Astrocyte (in vitro differentiated cells and primary cell): ENCODE measurements around the gene CERS5. TPM values are rescaled to one million over a fixed set of nuclear protein-coding genes. Genes with fewer than 3 reads are reported as not detected.

Experiments used
- DNase-seq: peaks from one replicate; pipeline ENCODE4 v3.0.0-alpha.2; 2010; ENCODE audit warnings: low read depth
- FAIRE-seq: peaks from 2 replicates; lab custom pipeline; 2011; peaks lifted over from hg19 to GRCh38; lab: Jason Lieb, UNC
- H2AFZ ChIP-seq: 2 replicates; pipeline ENCODE4 v1.6.0; 2012; ENCODE audit warnings: low read depth, low read length, inconsistent platforms
- H3K27ac ChIP-seq: 2 replicates; pipeline ENCODE4 v1.5.1; 2011; ENCODE audit warnings: low read depth, low read length, inconsistent platforms
- H3K27me3 ChIP-seq: 2 replicates; pipeline ENCODE4 v1.6.0; 2011; ENCODE audit warnings: low read length, inconsistent platforms; ENCODE audit not compliant: insufficient read depth
- H3K36me3 ChIP-seq: 2 replicates; pipeline ENCODE4 v1.5.1; 2011; ENCODE audit warnings: low read length, inconsistent platforms; ENCODE audit not compliant: insufficient read depth
- H3K4me1 ChIP-seq: 2 replicates; pipeline ENCODE4 v1.5.1; 2011; ENCODE audit warnings: low read length, inconsistent platforms; ENCODE audit not compliant: insufficient read depth
- H3K4me2 ChIP-seq: 2 replicates; pipeline ENCODE4 v1.6.0; 2012; ENCODE audit warnings: low read length, inconsistent platforms
- H3K4me3 ChIP-seq: 2 replicates; pipeline ENCODE4 v1.5.1; 2011; ENCODE audit warnings: low read depth, mild to moderate bottlenecking, low read length, inconsistent platforms; ENCODE audit not compliant: insufficient read depth
- H3K79me2 ChIP-seq: 2 replicates; pipeline ENCODE4 v1.6.0; 2012; ENCODE audit warnings: mild to moderate bottlenecking, low read length, inconsistent platforms; ENCODE audit not compliant: insufficient read depth
- H3K9ac ChIP-seq: 2 replicates; pipeline ENCODE4 v1.6.0; 2012; ENCODE audit warnings: mild to moderate bottlenecking, low read length, inconsistent platforms
- H3K9me3 ChIP-seq: 2 replicates; pipeline ENCODE4 v1.5.1; 2012; ENCODE audit warnings: low read depth, mild to moderate bottlenecking, low read length, inconsistent platforms; ENCODE audit not compliant: insufficient read depth
- H4K20me1 ChIP-seq: 2 replicates; pipeline ENCODE4 v1.6.0; 2012; ENCODE audit warnings: low read length, inconsistent platforms; ENCODE audit not compliant: insufficient read depth
- H3K27ac Mint-ChIP-seq: one replicate; pipeline ENCODE4 v1.8.0; 2021; ENCODE audit warnings: mild to moderate bottlenecking, mixed read lengths; ENCODE audit not compliant: unreplicated experiment
- H3K27me3 Mint-ChIP-seq: one replicate; pipeline ENCODE4 v1.8.0; 2021; ENCODE audit warnings: low read depth, mixed read lengths; ENCODE audit not compliant: unreplicated experiment
- H3K36me3 Mint-ChIP-seq: one replicate; pipeline ENCODE4 v1.8.0; 2021; ENCODE audit warnings: low read depth, mixed read lengths; ENCODE audit not compliant: unreplicated experiment
- H3K4me1 Mint-ChIP-seq: one replicate; pipeline ENCODE4 v1.8.0; 2021; ENCODE audit warnings: low read depth, mixed read lengths; ENCODE audit not compliant: unreplicated experiment
- H3K4me3 Mint-ChIP-seq: one replicate; pipeline ENCODE4 v1.8.0; 2021; ENCODE audit warnings: mild to moderate bottlenecking, moderate library complexity, mixed read lengths; ENCODE audit not compliant: unreplicated experiment
- H3K9me3 Mint-ChIP-seq: one replicate; pipeline ENCODE4 v1.8.0; 2021; ENCODE audit warnings: mild to moderate bottlenecking, mixed read lengths; ENCODE audit not compliant: unreplicated experiment
- EZH2 ChIP-seq: IDR thresholded peaks from 2 replicates; pipeline ENCODE4 v1.6.1; 2012; ENCODE audit warnings: mild to moderate bottlenecking, low read length, inconsistent platforms; ENCODE audit not compliant: insufficient read depth
- total RNA-seq: library from RNA; stranded (reverse); gene quantifications from 2 replicates; pipeline ENCODE4 v1.2.1, GENCODE V29; 2021
- TF ChIP-seq, protein P1 (sequence below): IDR thresholded peaks from 2 replicates; pipeline ENCODE4 v1.5.1; 2011; ENCODE audit warnings: low read depth, mild to moderate bottlenecking, inconsistent platforms, low read length, moderate library complexity; ENCODE audit not compliant: insufficient read depth

Gene CERS5
- total RNA-seq, 1 donor from 2014 or later: 115 TPM

DNA sequence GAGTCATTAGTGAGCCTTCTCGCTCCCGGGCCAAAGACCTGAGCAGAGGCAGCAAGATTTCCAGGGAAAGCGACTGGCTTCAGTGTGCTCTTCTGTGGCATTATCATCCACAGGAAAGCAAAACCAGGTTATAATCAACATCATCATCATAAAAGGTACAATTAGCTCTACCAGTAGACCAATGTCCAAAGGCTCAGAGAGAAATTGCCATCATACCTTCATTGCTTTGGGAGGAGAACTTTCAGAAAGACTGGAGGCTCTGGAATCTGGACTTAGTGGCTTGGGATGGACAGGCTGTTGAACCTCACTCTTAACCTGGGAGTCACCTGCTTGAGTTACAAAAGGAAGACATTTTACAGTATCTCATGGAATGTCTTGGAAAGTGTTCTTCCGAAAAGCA, 25.1 kb upstream of the CERS5 start:
- no peak overlapping the region for H3K4me3 Mint-ChIP-seq
- FAIRE-seq (no peak), DNase-seq (no peak)
- H3K36me3 Mint-ChIP-seq: peaks cover 7% of the 10 kb centered on the region
- Histone ChIP-seq H3K4me1 (peaks cover 16% of the 10 kb centered on the region), H3K9me3 (no peaks in the 10 kb centered on the region), H3K27me3 (no peaks in the 10 kb centered on the region), H3K9ac (no peak overlapping the region), H4K20me1 (peaks cover 7% of the 10 kb centered on the region), H3K4me2 (no peak overlapping the region), H3K4me3 (no peak overlapping the region), H3K36me3 (peaks cover 52% of the 10 kb centered on the region), H2AFZ (no peak overlapping the region), H3K79me2 (peaks cover 36% of the 10 kb centered on the region), H3K27ac (peak overlapping the region; percentile 69)
- H3K9me3 Mint-ChIP-seq: no peaks in the 10 kb centered on the region
- peaks cover 20% of the 10 kb centered on the region for H3K4me1 Mint-ChIP-seq
- H3K27me3 Mint-ChIP-seq: no peaks in the 10 kb centered on the region
- TF ChIP-seq EZH2: no peak
- TF ChIP-seq, protein P1, sequence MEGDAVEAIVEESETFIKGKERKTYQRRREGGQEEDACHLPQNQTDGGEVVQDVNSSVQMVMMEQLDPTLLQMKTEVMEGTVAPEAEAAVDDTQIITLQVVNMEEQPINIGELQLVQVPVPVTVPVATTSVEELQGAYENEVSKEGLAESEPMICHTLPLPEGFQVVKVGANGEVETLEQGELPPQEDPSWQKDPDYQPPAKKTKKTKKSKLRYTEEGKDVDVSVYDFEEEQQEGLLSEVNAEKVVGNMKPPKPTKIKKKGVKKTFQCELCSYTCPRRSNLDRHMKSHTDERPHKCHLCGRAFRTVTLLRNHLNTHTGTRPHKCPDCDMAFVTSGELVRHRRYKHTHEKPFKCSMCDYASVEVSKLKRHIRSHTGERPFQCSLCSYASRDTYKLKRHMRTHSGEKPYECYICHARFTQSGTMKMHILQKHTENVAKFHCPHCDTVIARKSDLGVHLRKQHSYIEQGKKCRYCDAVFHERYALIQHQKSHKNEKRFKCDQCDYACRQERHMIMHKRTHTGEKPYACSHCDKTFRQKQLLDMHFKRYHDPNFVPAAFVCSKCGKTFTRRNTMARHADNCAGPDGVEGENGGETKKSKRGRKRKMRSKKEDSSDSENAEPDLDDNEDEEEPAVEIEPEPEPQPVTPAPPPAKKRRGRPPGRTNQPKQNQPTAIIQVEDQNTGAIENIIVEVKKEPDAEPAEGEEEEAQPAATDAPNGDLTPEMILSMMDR: no peak
- peak overlapping the region; percentile 48 for H3K27ac Mint-ChIP-seq

DNA sequence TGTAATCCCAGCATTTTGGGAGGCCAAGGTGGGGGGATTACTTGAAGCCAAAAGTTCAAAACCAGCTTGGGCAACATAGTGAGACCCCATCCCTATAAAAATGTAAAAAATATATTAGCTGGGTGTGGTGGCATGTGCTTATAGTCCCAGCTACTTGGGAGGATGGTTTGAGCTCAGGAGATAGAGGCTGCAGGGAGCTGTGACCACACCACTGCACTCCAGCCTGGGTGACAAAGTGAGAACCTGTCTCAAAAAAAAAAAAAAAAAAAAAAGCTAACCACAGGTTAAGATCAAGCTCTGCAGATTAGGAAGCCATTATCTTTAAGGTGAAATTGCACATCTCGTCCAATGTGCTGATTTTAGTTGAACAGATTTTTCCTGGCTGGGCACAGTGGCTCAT, 23.7 kb upstream of the CERS5 start:
- peaks cover 28% of the 10 kb centered on the region for H3K4me1 ChIP-seq
- Mint-ChIP-seq H3K27ac (no peak overlapping the region), H3K4me1 (peaks cover 32% of the 10 kb centered on the region), H3K27me3 (no peaks in the 10 kb centered on the region), H3K4me3 (no peak overlapping the region), H3K9me3 (no peaks in the 10 kb centered on the region), H3K36me3 (peaks cover 11% of the 10 kb centered on the region)
- peaks cover 39% of the 10 kb centered on the region for H3K36me3 ChIP-seq
- TF ChIP-seq, protein P1: no peak
- TF ChIP-seq EZH2: no peak
- FAIRE-seq (no peak), DNase-seq (no peak)
- H3K79me2 ChIP-seq: peaks cover 29% of the 10 kb centered on the region
- no peak overlapping the region for H3K4me3 ChIP-seq
- no peaks in the 10 kb centered on the region for H3K27me3 ChIP-seq
- no peak overlapping the region for H2AFZ ChIP-seq
- H3K27ac ChIP-seq: no peak overlapping the region
- no peak overlapping the region for H3K4me2 ChIP-seq
- H3K9me3 ChIP-seq: no peaks in the 10 kb centered on the region
- H3K9ac ChIP-seq: no peak overlapping the region
- peaks cover 7% of the 10 kb centered on the region for H4K20me1 ChIP-seq

DNA sequence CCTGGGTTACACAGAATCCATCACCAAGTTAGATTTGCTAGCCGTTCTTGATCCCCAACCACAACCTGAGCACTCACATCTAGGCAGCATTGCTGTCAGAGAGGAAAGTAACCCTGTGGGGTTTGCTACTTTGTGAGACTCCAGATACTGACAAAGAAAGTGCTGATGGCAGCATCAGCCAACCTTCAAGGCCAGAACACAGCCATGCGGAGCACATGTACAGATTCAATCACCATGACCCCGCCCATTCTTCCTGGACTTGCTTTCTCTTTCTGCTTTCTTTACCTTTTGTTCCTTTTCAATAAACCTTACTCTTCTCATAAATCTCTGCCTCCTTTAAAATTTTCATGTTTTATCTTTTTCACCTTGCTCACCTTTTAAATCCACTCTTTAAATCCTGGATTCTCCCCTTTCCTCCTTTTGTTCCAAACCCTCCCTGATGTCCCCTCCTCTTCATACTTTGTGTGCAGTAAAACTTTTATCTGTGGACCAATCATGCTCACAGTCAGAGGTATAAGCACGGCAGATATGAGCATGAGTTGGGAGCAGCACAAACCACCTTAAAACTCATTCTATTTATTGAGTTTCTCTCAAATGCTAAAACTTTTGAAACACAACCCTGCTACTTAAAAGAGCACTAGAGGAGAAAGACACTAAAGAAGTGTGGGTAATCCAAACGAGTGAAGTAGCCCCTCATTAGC, 21.9 kb upstream of the CERS5 start:
- Histone ChIP-seq H3K4me3 (no peak overlapping the region), H4K20me1 (peaks cover 7% of the 10 kb centered on the region), H2AFZ (no peak overlapping the region), H3K9me3 (no peaks in the 10 kb centered on the region), H3K27ac (peak overlapping the region; percentile 94), H3K4me1 (peaks cover 37% of the 10 kb centered on the region), H3K27me3 (no peaks in the 10 kb centered on the region), H3K9ac (peak overlapping the region; percentile 77), H3K36me3 (peaks cover 34% of the 10 kb centered on the region), H3K4me2 (peak overlapping the region; percentile 71), H3K79me2 (peaks cover 38% of the 10 kb centered on the region)
- Mint-ChIP-seq H3K4me3 (peak overlapping the region; percentile 76), H3K27ac (peak overlapping the region; percentile 95), H3K4me1 (peaks cover 42% of the 10 kb centered on the region), H3K36me3 (peaks cover 11% of the 10 kb centered on the region), H3K27me3 (no peaks in the 10 kb centered on the region), H3K9me3 (no peaks in the 10 kb centered on the region)
- DNase-seq (no peak), FAIRE-seq (no peak)
- TF ChIP-seq, protein P1: no peak
- no peak for TF ChIP-seq EZH2
